ENCODE results near the gene LEMD1.

Gene LEMD1

GRCh38 chr1:205356440-205357139 is 65.3 kb downstream of the LEMD1 start, which contains the start of gene KLHDC8A:
Gene KLHDC8A (minus strand): TSS chr1:205356922. CDS start chr1:205343604, 13,318 bp downstream.
- DNase-seq (ENCODE audit: low read depth in 2 of 3, low spot score in 1 of 3): no peak

GRCh38 chr1:205355075-205355453 is 66.8 kb downstream of the LEMD1 start:
- no peak for DNase-seq (ENCODE audit: low read depth in 2 of 3, low spot score in 1 of 3)

GRCh38 chr1:205354259-205355074 is 67.4 kb downstream of the LEMD1 start:
- peak; percentile 20 to 66 (median 42) for DNase-seq (ENCODE audit: low read depth in 2 of 3, low spot score in 1 of 3)

GRCh38 chr1:205353612-205354011 is 68.2 kb downstream of the LEMD1 start:
- no peak for DNase-seq (ENCODE audit: low read depth in 2 of 3, low spot score in 1 of 3)

- DNase-seq (ENCODE audit: low read depth in 2 of 3, low spot score in 1 of 3): no peak
These were observed 68.7 kb downstream of the LEMD1 start for GRCh38 chr1:205353191-205353590.

GRCh38 chr1:205351984-205352713 is 69.7 kb downstream of the LEMD1 start:
- DNase-seq (ENCODE audit: low read depth in 2 of 3, low spot score in 1 of 3): no peak

GRCh38 chr1:205350691-205351141 is 71.1 kb downstream of the LEMD1 start:
- DNase-seq (ENCODE audit: low read depth in 2 of 3, low spot score in 1 of 3): no peak

- no peak for DNase-seq (ENCODE audit: low read depth in 2 of 3, low spot score in 1 of 3)
These were observed 71.7 kb downstream of the LEMD1 start for GRCh38 chr1:205350124-205350523.

- DNase-seq (ENCODE audit: low read depth in 2 of 3, low spot score in 1 of 3): no peak
These were observed 73.0 kb downstream of the LEMD1 start for GRCh38 chr1:205348554-205349487.

GRCh38 chr1:205346956-205347574 is 74.8 kb downstream of the LEMD1 start:
- no peak for DNase-seq (ENCODE audit: low read depth in 2 of 3, low spot score in 1 of 3)

- DNase-seq (ENCODE audit: low read depth in 2 of 3, low spot score in 1 of 3): no peak
These were observed 76.1 kb downstream of the LEMD1 start for GRCh38 chr1:205345761-205346160.

- peak in 2 of 3 donors; percentile 13 to 23 for DNase-seq (ENCODE audit: low read depth in 2 of 3, low spot score in 1 of 3)
These were observed 77.6 kb downstream of the LEMD1 start for GRCh38 chr1:205344066-205344928.

- DNase-seq (ENCODE audit: low read depth in 2 of 3, low spot score in 1 of 3): no peak
These were observed 78.3 kb downstream of the LEMD1 start for GRCh38 chr1:205343431-205344065.

GRCh38 chr1:205342986-205343385 is 78.9 kb downstream of the LEMD1 start:
- no peak for DNase-seq (ENCODE audit: low read depth in 2 of 3, low spot score in 1 of 3)

- DNase-seq (ENCODE audit: low read depth in 2 of 3, low spot score in 1 of 3): no peak
These were observed 81.2 kb downstream of the LEMD1 start for GRCh38 chr1:205340676-205341075.

GRCh38 chr1:205339717-205340116 is 82.1 kb downstream of the LEMD1 start:
- no peak for DNase-seq (ENCODE audit: low read depth in 2 of 3, low spot score in 1 of 3)

- DNase-seq (ENCODE audit: low read depth in 2 of 3, low spot score in 1 of 3): no peak
These were observed 82.6 kb downstream of the LEMD1 start for GRCh38 chr1:205339197-205339702.

- no peak for DNase-seq (ENCODE audit: low read depth in 2 of 3, low spot score in 1 of 3)
These were observed 83.8 kb downstream of the LEMD1 start for GRCh38 chr1:205338011-205338410.

Data from stimulated activated CD4-positive, alpha-beta T cell treated with anti-CD3 and anti-CD28 coated beads, Interleukin-12 subunit alpha, Interleukin-12 subunit beta, amount 100 ng/mL, for 48 hours (primary cell).